ENCODE results near the gene ZNHIT2. TPM values are rescaled to one million over a fixed set of nuclear protein-coding genes. Genes with fewer than 3 reads are reported as not detected.

ZNHIT2 gene
- total RNA-seq, 1 experiment from 2014 or later = 22.8 TPM

DNA sequence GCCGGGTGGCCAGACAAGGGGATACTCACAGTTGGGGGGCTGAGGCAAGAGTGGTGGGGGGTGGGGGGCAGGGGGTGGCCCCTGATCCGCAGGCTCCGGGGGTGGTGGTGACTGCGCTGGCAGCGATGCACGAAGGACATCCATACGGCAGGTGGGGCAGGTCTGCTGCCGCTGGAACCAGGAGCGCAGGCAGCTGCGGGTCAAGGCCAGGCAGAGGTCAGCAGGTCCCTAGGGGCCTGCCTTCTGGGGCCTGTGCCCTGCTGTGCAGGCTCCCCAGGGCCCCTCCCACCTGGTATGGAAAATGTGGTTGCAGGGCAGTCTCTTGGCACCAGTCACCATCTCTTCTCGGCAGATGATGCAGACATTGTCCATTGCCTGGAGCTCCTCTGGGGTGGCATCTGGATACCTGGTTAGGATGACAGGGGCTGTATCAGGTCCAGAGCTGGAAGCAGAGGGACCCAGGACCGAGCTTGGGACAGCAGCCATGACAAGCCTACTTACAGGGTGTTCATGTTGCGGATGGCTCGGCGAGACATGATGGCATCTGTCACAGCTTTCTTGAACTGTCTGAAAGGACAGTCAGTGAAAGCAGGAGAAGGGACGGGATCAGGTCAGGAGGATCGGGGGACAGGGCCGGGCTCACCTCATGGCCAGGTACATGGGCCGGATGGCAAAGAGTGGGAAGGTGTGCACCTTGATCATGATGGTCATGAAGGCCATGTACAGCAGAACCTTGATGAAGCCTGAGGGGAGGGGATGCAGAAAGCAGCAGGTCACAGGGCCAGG lies 13.3 kb upstream of the ZNHIT2 start:
- H3K36me3 ChIP-seq = peaks cover 85% of the 10 kb centered on the region
- no peak overlapping the region for H3K27ac ChIP-seq
- H3K9me3 ChIP-seq (replicated peaks) = no peaks in the 10 kb centered on the region
- H3K4me3 ChIP-seq = no peak overlapping the region
- no peak for DNase-seq (ENCODE audit: low read depth in 1 of 2, low spot score in 2 of 2)
- peaks cover 16% of the 10 kb centered on the region for H3K4me1 ChIP-seq (replicated peaks)
- H3K27me3 ChIP-seq (replicated peaks) = no peaks in the 10 kb centered on the region

DNA sequence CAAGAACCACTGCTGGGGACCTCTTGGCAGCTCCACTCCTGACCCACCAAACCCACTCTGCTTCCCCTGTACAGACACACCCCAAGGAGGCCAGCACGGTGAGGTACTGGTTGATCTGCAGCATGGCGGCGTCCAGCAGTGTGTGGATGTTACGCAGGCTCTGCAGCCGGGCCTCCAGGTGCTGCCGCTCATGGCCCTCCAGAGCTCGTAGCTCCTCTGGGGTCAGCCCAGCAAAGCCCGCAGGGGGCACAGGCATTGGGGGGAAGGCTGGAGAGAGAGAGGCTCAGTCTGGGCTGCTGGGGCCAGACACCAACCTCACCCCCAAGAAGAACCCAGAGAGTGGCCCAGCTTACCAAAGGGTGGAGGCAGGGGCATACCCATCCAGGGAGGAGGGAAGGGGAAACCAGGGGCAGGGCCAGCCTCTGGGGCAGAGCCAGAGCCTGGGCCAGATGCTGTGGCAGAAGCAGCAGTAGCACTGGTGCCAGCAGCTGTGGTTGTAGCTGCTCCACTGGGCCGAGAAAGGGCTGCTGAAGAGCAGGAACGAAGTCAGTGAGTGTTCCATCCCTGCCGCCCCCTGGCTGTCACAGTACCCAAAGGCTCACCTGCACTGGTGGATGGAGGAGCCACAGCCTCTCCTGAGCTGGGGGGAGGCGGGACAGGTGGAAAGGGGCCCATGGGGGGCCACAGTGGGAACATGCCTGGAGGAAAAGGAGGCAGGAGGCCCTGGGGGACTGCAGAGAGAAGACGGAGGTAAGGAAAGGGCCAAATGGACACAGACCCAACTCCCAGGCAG lies 12.3 kb upstream of the ZNHIT2 start:
- no peak overlapping the region for H3K4me3 ChIP-seq
- no peak overlapping the region for H3K27ac ChIP-seq
- H3K36me3 ChIP-seq = peaks cover 94% of the 10 kb centered on the region
- H3K9me3 ChIP-seq (replicated peaks) = no peaks in the 10 kb centered on the region
- H3K27me3 ChIP-seq (replicated peaks) = no peaks in the 10 kb centered on the region
- H3K4me1 ChIP-seq (replicated peaks) = peaks cover 10% of the 10 kb centered on the region
- DNase-seq (ENCODE audit: low read depth in 1 of 2, low spot score in 2 of 2) = no peak

DNA sequence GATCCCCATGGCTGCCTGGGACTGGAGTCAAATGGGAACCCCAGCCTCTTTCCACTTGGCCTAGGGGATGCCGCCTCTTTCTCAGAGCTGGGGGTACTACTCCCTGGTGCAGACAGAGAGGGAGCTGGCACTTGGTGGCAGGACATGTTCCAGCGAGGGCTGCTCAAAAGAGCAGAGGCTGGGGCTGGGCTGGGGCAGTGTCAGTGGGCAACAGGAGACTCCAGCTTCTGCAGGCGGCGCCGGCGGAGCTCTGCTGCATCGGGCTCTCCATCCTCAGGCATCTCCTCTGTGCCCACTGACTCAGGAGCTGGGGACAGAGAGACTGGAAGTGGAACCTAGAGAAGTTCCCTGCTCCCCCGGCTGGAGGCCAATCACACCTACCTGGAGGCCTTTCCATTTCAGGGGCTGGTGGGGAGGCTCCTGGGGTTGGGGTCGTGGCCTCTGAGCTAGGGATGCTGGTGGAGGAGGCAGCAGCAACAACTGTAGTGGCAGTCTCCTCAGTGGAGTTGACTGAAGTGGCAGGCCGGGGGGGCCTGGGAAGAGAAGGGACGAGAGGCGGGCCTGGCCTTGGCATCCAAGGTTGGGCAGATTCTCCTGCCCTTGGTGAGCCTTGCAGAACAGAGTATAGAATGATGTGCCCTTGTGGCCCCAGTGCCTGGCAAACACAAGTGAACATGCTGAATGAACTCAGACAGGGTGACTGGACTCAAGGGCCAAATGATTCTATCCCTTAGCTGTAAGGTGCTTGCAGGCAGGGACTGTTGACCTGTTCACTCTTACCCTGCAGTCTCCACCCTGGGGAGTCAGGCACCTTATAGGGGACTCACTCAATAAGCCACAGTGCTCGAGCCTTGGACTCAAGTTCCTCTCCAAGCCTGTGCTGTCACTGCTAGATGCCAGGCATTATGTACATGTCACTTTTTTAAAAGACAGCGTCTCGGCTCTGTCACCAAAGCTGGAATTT lies 11.0 kb upstream of the ZNHIT2 start:
- H3K36me3 ChIP-seq = peaks cover 95% of the 10 kb centered on the region
- DNase-seq (ENCODE audit: low read depth in 1 of 2, low spot score in 2 of 2) = peak in 1 of 2 experiments; percentile 58
- no peak overlapping the region for H3K27ac ChIP-seq

DNA sequence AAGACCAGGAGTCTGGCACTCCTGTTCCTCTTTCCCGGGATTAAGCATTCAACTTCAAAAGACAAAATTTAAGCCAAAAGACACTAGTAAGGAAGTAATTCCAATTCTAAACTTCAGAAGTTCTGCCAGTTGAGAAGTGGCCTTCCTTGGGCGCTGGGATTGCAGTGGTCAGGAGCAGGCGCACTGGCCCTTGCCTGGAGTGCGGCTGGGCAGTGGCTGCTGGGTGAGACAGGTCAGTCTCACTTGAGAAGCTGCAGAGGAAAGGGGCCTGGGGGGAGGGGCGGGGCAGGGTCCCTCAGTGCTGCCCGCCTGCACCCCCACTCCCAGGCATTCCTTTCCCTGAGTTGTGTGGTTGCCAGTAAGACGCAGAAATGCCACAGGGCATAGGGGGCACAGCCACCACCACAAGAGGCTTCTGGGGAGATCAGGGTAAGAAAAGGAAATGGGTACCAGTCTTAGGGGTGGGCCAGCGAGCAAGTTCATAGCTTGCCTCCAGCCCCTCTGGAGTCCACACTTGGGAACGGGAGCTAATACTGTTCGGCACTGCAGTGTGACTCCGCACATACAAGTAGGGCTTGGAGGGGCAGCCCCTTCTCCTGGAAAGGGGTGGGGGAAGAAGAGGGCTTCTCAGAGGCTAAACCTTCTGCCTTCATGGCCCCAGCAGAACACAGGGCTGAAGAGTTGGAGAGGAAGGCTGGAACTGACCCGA lies 10.1 kb upstream of the ZNHIT2 start:
- H3K36me3 ChIP-seq = peaks cover 91% of the 10 kb centered on the region
- H3K27me3 ChIP-seq (replicated peaks) = no peaks in the 10 kb centered on the region
- H3K27ac ChIP-seq = no peak overlapping the region
- no peak for DNase-seq (ENCODE audit: low read depth in 1 of 2, low spot score in 2 of 2)
- H3K4me1 ChIP-seq (replicated peaks) = peaks cover 5% of the 10 kb centered on the region
- no peak overlapping the region for H3K4me3 ChIP-seq
- no peaks in the 10 kb centered on the region for H3K9me3 ChIP-seq (replicated peaks)

More for the DNA sequence above, 11.0 kb upstream of the ZNHIT2 start:
- no peak overlapping the region for H3K4me3 ChIP-seq
- no peaks in the 10 kb centered on the region for H3K9me3 ChIP-seq (replicated peaks)
- no peaks in the 10 kb centered on the region for H3K27me3 ChIP-seq (replicated peaks)
- peaks cover 7% of the 10 kb centered on the region for H3K4me1 ChIP-seq (replicated peaks)

DNA sequence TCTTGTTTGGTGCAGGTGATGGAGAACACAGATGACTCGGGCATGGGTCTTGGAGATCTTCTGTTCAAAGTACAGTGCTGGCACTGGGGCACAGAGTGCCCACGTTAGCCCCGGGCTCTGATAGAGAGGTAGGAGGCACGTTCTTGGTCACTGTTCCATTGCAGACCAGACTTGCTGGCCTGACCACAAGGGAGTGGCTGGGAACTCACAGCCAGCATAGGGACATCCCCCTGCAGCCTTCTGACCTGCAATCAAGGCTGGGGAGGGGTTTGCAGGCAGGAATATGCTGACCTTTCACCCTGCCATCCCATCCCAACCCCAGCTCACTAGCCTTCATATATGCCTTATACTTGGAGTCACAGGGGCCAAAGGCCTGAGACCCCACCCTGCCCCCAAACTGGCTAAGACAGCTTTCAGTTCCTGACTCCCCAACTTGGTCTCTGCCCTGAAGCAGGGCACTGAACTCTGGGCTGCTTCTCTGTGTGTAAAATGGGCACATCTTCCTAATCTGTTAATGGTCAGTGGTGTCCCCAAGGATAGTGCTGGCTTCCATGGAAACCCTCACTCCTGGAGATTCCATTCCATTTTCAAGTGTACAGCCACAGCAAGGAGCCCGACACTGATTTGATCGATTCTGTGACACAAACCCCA lies 9.2 kb upstream of the ZNHIT2 start:
- Histone ChIP-seq H3K36me3 (peaks cover 86% of the 10 kb centered on the region), H3K27ac (no peak overlapping the region), H3K27me3 (replicated peaks) (no peaks in the 10 kb centered on the region), H3K4me1 (replicated peaks) (peaks cover 5% of the 10 kb centered on the region), H3K9me3 (replicated peaks) (no peaks in the 10 kb centered on the region), H3K4me3 (no peak overlapping the region)
- DNase-seq (ENCODE audit: low read depth in 1 of 2, low spot score in 2 of 2) = peak in 1 of 2 experiments; percentile 49

DNA sequence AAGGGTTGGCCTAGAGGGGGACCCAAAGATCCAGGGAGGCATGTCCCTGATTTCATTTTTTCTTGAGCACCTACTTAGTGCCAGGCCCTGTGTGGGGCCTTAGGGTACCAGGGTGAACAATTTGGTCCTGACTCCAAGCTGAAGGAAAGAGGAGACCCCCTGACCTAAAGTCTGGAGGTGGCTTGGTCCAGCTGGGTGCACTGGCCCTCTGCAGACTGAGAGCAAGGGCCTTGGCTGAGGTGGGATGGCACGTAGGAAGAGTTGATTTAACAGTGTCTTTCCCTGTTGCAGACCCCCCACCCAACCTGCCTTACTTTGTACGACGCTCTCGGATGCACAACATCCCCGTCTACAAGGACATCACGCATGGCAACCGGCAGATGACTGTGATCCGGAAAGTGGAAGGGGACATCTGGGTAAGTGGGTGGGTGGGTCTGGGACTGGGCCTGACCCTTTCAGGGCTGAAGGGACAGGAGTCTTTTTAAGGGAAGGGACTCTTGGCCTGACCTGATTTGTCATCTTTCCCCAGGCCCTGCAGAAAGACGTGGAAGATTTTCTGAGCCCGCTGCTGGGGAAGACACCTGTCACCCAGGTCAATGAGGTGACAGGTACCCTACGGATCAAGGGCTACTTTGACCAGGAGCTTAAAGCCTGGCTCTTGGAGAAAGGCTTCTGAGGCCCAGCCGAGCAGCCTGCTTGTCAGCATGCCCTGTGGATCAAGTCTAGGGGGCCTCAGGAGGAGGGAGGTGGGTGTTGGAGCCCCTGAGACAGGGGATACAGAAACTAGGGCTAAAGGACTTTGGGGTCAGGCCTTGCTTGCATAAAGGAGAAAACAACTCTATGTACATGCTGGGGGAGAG lies 7.9 kb upstream of the ZNHIT2 start:
- Histone ChIP-seq H3K4me1 (replicated peaks) (peaks cover 12% of the 10 kb centered on the region), H3K9me3 (replicated peaks) (no peaks in the 10 kb centered on the region), H3K27me3 (replicated peaks) (no peaks in the 10 kb centered on the region), H3K4me3 (no peak overlapping the region), H3K36me3 (peaks cover 88% of the 10 kb centered on the region), H3K27ac (no peak overlapping the region)
- no peak for DNase-seq (ENCODE audit: low read depth in 1 of 2, low spot score in 2 of 2)

DNA sequence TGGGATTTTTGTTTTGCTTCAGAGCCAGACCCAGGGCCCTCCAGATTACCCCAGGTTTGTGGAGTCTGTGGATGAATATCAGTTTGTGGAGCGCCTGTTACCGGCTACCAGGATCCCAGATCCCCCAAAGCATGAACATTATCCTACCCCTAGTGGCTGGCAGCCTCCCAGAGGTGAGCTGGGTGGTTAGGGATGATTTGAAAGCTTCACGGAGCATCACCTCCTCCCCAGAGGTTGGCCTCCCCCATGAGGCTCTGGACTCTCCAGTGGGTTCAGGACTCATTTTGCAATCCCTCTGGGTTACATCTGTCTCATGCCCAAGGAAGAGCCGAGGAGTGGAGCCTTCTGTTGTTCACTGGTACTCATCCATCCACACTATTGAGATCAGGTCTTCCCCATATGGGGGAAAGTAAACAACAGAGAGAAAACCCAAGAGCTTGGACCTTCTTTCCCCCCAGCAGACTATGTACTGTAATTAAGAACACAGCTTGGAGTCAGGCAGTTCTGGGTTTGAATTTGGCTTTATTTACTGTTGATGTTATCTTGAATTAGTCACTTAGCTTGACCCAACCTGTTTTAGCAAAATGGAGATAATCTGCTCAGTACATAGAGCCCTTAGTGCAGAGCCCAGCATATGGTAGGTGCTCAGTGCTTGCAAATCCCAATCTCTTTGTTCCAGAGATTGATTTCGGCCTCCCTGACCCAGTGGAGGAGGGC lies 7.1 kb upstream of the ZNHIT2 start:
- no peaks in the 10 kb centered on the region for H3K27me3 ChIP-seq (replicated peaks)
- H3K4me1 ChIP-seq (replicated peaks) = peaks cover 12% of the 10 kb centered on the region
- H3K4me3 ChIP-seq = no peak overlapping the region
- H3K36me3 ChIP-seq = peaks cover 89% of the 10 kb centered on the region
- no peaks in the 10 kb centered on the region for H3K9me3 ChIP-seq (replicated peaks)
- H3K27ac ChIP-seq = no peak overlapping the region
- DNase-seq (ENCODE audit: low read depth in 1 of 2, low spot score in 2 of 2) = no peak

DNA sequence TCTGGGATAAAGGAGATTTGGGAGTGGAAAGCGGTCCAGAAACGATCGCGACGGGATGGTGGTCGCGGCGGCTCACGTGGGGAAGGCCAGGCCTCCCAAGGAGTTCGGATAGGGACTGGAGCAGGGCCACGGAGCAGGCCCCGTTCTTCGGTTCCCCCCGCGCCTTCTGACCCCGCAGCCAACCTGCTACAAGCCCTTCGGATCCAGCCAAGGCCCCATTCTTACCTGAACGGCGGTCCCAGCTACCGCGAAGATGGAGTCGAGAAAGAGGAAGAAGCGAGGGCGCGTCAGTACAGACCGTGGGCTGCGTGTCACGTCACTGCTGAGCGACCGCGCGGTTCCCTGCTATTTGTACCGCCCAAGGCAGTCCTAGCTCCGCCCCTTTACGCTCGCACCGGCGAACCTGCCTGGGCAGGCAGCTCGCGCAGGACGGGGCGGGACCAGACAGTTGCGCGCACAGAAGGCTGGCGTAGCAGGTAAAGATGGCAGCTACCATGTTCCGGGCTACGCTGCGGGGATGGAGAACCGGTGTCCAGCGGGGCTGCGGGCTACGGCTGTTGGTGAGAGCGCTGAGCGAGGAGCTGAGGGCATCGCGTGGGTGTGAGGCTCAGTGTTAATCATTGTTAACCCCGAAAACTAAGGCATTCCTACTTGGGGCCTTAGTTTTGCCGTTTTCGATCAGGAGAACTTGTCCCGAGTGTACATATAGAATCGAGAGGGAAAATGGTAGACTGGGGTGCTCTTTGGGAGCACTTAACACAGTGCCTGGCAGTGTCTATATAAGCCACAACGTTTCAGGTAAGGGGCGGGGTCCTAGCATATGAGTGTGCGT lies 4.6 kb upstream of the ZNHIT2 start, which contains the start of the genes FAU and MRPL49:
Gene FAU (minus strand): TSS at position 270 of the 832 bp plus-strand sequence. CDS start 321 bp downstream, outside the sequence.
Gene MRPL49 (plus strand): TSS at position 457 of the 832 bp plus-strand sequence. CDS start 26 bp downstream, at position 483.
- Histone ChIP-seq H3K27me3 (replicated peaks) (no peaks in the 10 kb centered on the region), H3K36me3 (peaks cover 86% of the 10 kb centered on the region)
- DNase-seq (ENCODE audit: low read depth in 1 of 2, low spot score in 2 of 2) = peak; percentile 94 to 100

DNA sequence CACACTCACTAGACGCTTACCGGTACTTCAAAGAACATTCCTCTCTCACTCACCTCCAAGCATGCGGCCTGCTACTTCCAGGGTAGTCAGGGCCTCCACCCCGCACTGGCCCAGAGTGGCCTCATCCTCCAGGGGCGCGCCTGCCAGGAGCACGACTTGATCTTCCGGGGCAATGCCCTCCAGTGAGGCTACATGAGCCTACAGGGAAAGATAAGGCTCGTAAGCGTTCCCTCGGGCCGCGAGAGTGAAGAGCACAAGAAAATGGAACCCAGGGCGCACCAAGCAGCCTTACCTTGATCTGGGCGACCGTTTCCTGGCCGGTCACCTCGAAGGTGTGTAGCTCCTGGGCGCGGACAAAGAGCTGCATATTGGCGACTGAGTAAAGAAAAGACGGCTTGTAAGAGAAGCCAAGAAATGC lies 4.0 kb upstream of the ZNHIT2 start:
- no peaks in the 10 kb centered on the region for H3K9me3 ChIP-seq (replicated peaks)
- peaks cover 86% of the 10 kb centered on the region for H3K36me3 ChIP-seq
- DNase-seq (ENCODE audit: low read depth in 1 of 2, low spot score in 2 of 2) = peak in 1 of 2 experiments; percentile 66

More for the DNA sequence above, 4.6 kb upstream of the ZNHIT2 start, which contains the start of the genes FAU and MRPL49:
- Histone ChIP-seq H3K9me3 (replicated peaks) (no peaks in the 10 kb centered on the region), H3K27ac (peak within 1 kb of the TSS; percentile 49), H3K4me3 (peak within 1 kb of the TSS; percentile 71), H3K4me1 (replicated peaks) (peaks cover 12% of the 10 kb centered on the region)

DNA sequence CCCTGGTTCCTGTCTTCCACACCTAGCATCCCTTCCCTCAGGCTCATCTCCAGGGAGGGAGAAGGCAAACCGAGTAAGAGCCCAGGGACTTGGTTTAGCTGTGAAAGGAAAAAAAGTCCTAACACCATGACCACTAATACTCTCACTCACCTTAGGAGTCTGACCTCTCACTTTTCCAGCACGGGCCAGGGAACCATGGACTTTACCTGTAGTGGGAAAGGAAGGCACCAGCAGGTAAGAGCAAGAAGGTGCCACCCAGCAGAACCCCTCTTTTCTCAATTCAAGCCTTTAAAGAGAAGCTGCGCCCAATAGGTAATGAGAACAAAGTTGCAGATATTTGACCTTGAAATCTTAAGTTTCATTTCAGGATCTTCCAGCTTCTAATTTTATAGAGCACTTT lies 3.3 kb upstream of the ZNHIT2 start:
- H3K4me1 ChIP-seq (replicated peaks) = peaks cover 23% of the 10 kb centered on the region
- no peak overlapping the region for H3K27ac ChIP-seq
- no peak for DNase-seq (ENCODE audit: low read depth in 1 of 2, low spot score in 2 of 2)
- peaks cover 86% of the 10 kb centered on the region for H3K36me3 ChIP-seq
- H3K27me3 ChIP-seq (replicated peaks) = no peaks in the 10 kb centered on the region
- no peaks in the 10 kb centered on the region for H3K9me3 ChIP-seq (replicated peaks)
- H3K4me3 ChIP-seq = peak overlapping the region; percentile 71

More for the DNA sequence above, 4.0 kb upstream of the ZNHIT2 start:
- peaks cover 18% of the 10 kb centered on the region for H3K4me1 ChIP-seq (replicated peaks)
- peak overlapping the region; percentile 49 for H3K27ac ChIP-seq
- no peaks in the 10 kb centered on the region for H3K27me3 ChIP-seq (replicated peaks)
- H3K4me3 ChIP-seq = peak overlapping the region; percentile 71
